ENCODE results near the gene BCR. TPM values are rescaled to one million over a fixed set of nuclear protein-coding genes. Genes with fewer than 3 reads are reported as not detected.

Gene BCR
- polyA plus RNA-seq, 1 donor (not counting 4 experiments of a cell fraction or from before 2014, with no cell fraction given), result 25.8 TPM

- DNase-seq (ENCODE audit: low read depth, low spot score), result no peak
- no peaks in the 10 kb centered on the region for H3K9me1 ChIP-seq (ENCODE audit: control insufficient read depth, extremely low read depth, insufficient read depth, low read length)
- H3K9me3 ChIP-seq (ENCODE audit: control insufficient read depth, low read depth, low read length), result no peaks in the 10 kb centered on the region
- H3K4me3 ChIP-seq (ENCODE audit: control insufficient read depth in 2 of 3, extremely low read depth in 1 of 3, insufficient read depth in 2 of 3, low read depth in 1 of 3, low read length in 3 of 3), result no peak overlapping the region
- peaks cover 36 to 48% of the 10 kb centered on the region in 2 experiments for H3K36me3 ChIP-seq (ENCODE audit: control insufficient read depth in 2 of 2, extremely low read depth in 1 of 2, insufficient read depth in 2 of 2, low read length in 2 of 2)
- H4K20me1 ChIP-seq (ENCODE audit: control insufficient read depth, extremely low read depth, insufficient read depth, low read length), result no peaks in the 10 kb centered on the region
- H3K27me3 ChIP-seq (ENCODE audit: control insufficient read depth, extremely low read depth, insufficient read depth, low read length), result no peaks in the 10 kb centered on the region
- peaks cover 13% of the 10 kb centered on the region for H3K4me1 ChIP-seq (ENCODE audit: control insufficient read depth, extremely low read depth, insufficient read depth, low read length)
- FAIRE-seq, result no peak
- no peak overlapping the region for H3K27ac ChIP-seq (ENCODE audit: control insufficient read depth, insufficient read depth, low read length)
- H2AFZ ChIP-seq (ENCODE audit: control insufficient read depth, low read length), result no peak overlapping the region
- dilution Hi-C loops (cut with MboI; ENCODE audit: extremely low pct_ligation_motif_present, low sequenced_read_pairs), result no loop called here
- H3K79me2 ChIP-seq (ENCODE audit: control insufficient read depth, insufficient read depth, low read length), result no peaks in the 10 kb centered on the region
- no peak overlapping the region for H3K9ac ChIP-seq (ENCODE audit: control insufficient read depth, extremely low read depth, insufficient read depth, low read length)
- no peak overlapping the region for H3K4me2 ChIP-seq (ENCODE audit: control insufficient read depth, extremely low read depth, insufficient read depth, low read depth, low read length)
- TF ChIP-seq CTCF (optimal IDR thresholded peaks at IDR 0.05 in 1 of 3, IDR thresholded peaks at IDR 0.05 in 1 of 3, conservative IDR thresholded peaks at IDR 0.05 in 1 of 3; ENCODE audit: extremely low read depth in 1 of 3, insufficient read depth in 2 of 3, low read length in 3 of 3) (no peak), EZH2 (IDR thresholded peaks at IDR 0.05; ENCODE audit: low read length) (no peak)
Observed at GRCh38 chr22:23274146-23274526, 93.8 kb downstream of the BCR start.

- dilution Hi-C loops (cut with MboI; ENCODE audit: extremely low pct_ligation_motif_present, low sequenced_read_pairs), result no loop called here
- peaks cover 34 to 57% of the 10 kb centered on the region in 2 experiments for H3K36me3 ChIP-seq (ENCODE audit: control insufficient read depth in 2 of 2, extremely low read depth in 1 of 2, insufficient read depth in 2 of 2, low read length in 2 of 2)
Observed at GRCh38 chr22:23274891-23275694, 94.8 kb downstream of the BCR start.

More at GRCh38 chr22:23274891-23275694, 94.8 kb downstream of the BCR start:
- no peak overlapping the region for H3K4me3 ChIP-seq (ENCODE audit: control insufficient read depth in 2 of 3, extremely low read depth in 1 of 3, insufficient read depth in 2 of 3, low read depth in 1 of 3, low read length in 3 of 3)
- H3K79me2 ChIP-seq (ENCODE audit: control insufficient read depth, insufficient read depth, low read length), result no peaks in the 10 kb centered on the region
- no peaks in the 10 kb centered on the region for H4K20me1 ChIP-seq (ENCODE audit: control insufficient read depth, extremely low read depth, insufficient read depth, low read length)
- FAIRE-seq (no peak), DNase-seq (ENCODE audit: low read depth, low spot score) (no peak)
- H3K27ac ChIP-seq (ENCODE audit: control insufficient read depth, insufficient read depth, low read length), result no peak overlapping the region
- H3K9ac ChIP-seq (ENCODE audit: control insufficient read depth, extremely low read depth, insufficient read depth, low read length), result no peak overlapping the region
- peaks cover 22% of the 10 kb centered on the region for H3K4me1 ChIP-seq (ENCODE audit: control insufficient read depth, extremely low read depth, insufficient read depth, low read length)
- no peak overlapping the region for H2AFZ ChIP-seq (ENCODE audit: control insufficient read depth, low read length)
- no peaks in the 10 kb centered on the region for H3K9me1 ChIP-seq (ENCODE audit: control insufficient read depth, extremely low read depth, insufficient read depth, low read length)
- no peak overlapping the region for H3K4me2 ChIP-seq (ENCODE audit: control insufficient read depth, extremely low read depth, insufficient read depth, low read depth, low read length)
- TF ChIP-seq EZH2 (IDR thresholded peaks at IDR 0.05; ENCODE audit: low read length) (no peak), CTCF (optimal IDR thresholded peaks at IDR 0.05 in 1 of 3, IDR thresholded peaks at IDR 0.05 in 1 of 3, conservative IDR thresholded peaks at IDR 0.05 in 1 of 3; ENCODE audit: extremely low read depth in 1 of 3, insufficient read depth in 2 of 3, low read length in 3 of 3) (no peak)
- no peaks in the 10 kb centered on the region for H3K9me3 ChIP-seq (ENCODE audit: control insufficient read depth, low read depth, low read length)
- no peaks in the 10 kb centered on the region for H3K27me3 ChIP-seq (ENCODE audit: control insufficient read depth, extremely low read depth, insufficient read depth, low read length)
